ENCODE data around the gene PPP2R5D.
A peak's percentile ranks its signal among the peaks of the same experiment; 100 is the strongest.

- peak in 5 of 7 experiments; percentile 10 to 42 (median 26) for TF ChIP-seq CTCF (IDR thresholded peaks at IDR 0.05)
- TF ChIP-seq POLR2A (IDR thresholded peaks at IDR 0.05) = no peak
Observed at GRCh38 chr6:43009124-43009523, 24.8 kb downstream of the PPP2R5D start.

Measured in body of pancreas (tissue), 4 donors.